Activated T-helper 17 cell treated with anti-CD3 and anti-CD28 coated beads, Interleukin-2, amount 50 U/mL, for 72 hours (primary cell): ENCODE data around the gene AGBL4. TPM values are rescaled to one million over a fixed set of nuclear protein-coding genes. Genes with fewer than 3 reads are reported as not detected.

Experiments
- ATAC-seq: fragments of 150-1000 bp; cut with Tn5 transposase; replicated peaks from 2 replicates; pipeline ENCODE4 v1.10.0; 2021; ENCODE audit warnings: mild to moderate bottlenecking, moderate library complexity
- H3K27ac Mint-ChIP-seq: one replicate; pipeline ENCODE4 v1.8.0; 2022; ENCODE audit warnings: mixed read lengths
- H3K27me3 Mint-ChIP-seq: one replicate; pipeline ENCODE4 v1.8.0; 2022; ENCODE audit warnings: mixed read lengths
- H3K36me3 Mint-ChIP-seq: one replicate; pipeline ENCODE4 v1.8.0; 2022; ENCODE audit warnings: low read depth, mild to moderate bottlenecking, mixed read lengths
- H3K4me1 Mint-ChIP-seq: one replicate; pipeline ENCODE4 v1.8.0; 2022; ENCODE audit warnings: mixed read lengths
- H3K4me3 Mint-ChIP-seq: one replicate; pipeline ENCODE4 v1.8.0; 2022; ENCODE audit warnings: mild to moderate bottlenecking, mixed read lengths
- H3K9me3 Mint-ChIP-seq: one replicate; pipeline ENCODE4 v1.8.0; 2022; ENCODE audit warnings: mixed read lengths
- total RNA-seq, 2 donors: library from RNA; stranded (reverse); gene quantifications; one replicate each; pipeline ENCODE4 v1.2.3, GENCODE V29; 2022

AGBL4 gene
- total RNA-seq, 2 donors from 2014 or later: not detected

DNA sequence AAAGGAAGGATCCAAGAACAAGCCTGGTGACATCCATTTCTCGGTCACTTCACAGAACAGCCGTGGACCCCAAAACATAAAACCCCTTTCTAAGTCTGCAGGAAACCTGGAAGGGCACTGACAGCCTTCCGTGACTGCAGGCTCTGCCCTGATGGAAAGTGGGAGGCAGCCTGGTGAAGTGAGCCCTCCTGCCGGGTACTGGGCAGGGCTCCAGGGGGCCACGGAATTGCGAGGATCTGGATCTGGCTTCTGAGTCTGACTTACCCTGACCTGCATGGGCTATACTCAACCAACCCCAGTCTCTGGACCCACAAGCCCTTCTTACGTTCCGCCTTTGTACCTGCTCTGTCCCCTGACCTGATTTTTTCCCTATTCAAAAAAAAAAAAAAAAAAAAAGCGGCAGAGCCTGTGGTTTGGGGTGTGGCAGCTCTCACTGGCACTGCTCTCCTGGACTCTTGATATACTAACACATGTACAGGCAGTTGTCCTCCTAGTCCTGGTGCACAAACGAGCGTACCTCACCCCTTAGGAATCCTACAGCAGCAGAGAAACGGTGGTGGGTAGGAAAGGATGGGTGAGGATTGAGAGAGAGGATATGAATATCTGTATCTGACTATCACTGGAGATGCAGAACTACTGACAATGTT, 1330.0 kb downstream of the AGBL4 start:
- no peak for ATAC-seq
- Mint-ChIP-seq H3K27ac (no peak overlapping the region), H3K27me3 (peaks cover 6% of the 10 kb centered on the region), H3K4me3 (no peak overlapping the region), H3K36me3 (no peaks in the 10 kb centered on the region), H3K4me1 (no peaks in the 10 kb centered on the region), H3K9me3 (no peaks in the 10 kb centered on the region)

DNA sequence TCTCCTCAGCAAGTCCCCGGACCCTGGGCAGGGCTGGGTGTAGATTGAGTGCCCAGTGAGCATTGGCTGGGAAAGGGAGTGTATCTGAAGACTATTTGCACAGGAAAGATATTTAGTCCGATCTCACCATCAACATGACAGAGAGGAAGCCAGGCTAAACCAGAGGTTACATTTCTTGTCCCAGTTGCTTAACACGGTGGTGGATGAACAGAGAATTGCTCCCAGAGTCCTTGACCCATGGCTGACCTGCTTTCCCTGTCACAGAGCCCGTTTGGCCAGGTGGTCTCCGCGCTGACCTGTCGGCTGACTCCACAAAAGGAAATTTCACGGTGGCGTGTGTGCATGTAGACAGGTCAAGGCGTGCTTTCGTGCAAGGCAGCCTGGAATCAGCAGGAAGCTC, 1330.6 kb downstream of the AGBL4 start:
- H3K27ac Mint-ChIP-seq: no peak overlapping the region
- no peaks in the 10 kb centered on the region for H3K36me3 Mint-ChIP-seq
- H3K4me3 Mint-ChIP-seq: no peak overlapping the region
- H3K9me3 Mint-ChIP-seq: no peaks in the 10 kb centered on the region
- no peaks in the 10 kb centered on the region for H3K4me1 Mint-ChIP-seq
- peaks cover 6% of the 10 kb centered on the region for H3K27me3 Mint-ChIP-seq
- no peak for ATAC-seq

GRCh38 chr1:48692235-48692634, 1331.5 kb downstream of the AGBL4 start:
- no peaks in the 10 kb centered on the region for H3K9me3 Mint-ChIP-seq
- no peak overlapping the region for H3K4me3 Mint-ChIP-seq
- H3K27me3 Mint-ChIP-seq: peaks cover 6% of the 10 kb centered on the region
- H3K36me3 Mint-ChIP-seq: no peaks in the 10 kb centered on the region
- no peak overlapping the region for H3K27ac Mint-ChIP-seq
- H3K4me1 Mint-ChIP-seq: no peaks in the 10 kb centered on the region
- ATAC-seq: no peak

GRCh38 chr1:48691429-48692001, 1332.2 kb downstream of the AGBL4 start:
- no peaks in the 10 kb centered on the region for H3K9me3 Mint-ChIP-seq
- H3K27ac Mint-ChIP-seq: no peak overlapping the region
- no peak overlapping the region for H3K4me3 Mint-ChIP-seq
- no peaks in the 10 kb centered on the region for H3K36me3 Mint-ChIP-seq
- ATAC-seq: no peak
- H3K4me1 Mint-ChIP-seq: no peaks in the 10 kb centered on the region
- peaks cover 10% of the 10 kb centered on the region for H3K27me3 Mint-ChIP-seq

DNA sequence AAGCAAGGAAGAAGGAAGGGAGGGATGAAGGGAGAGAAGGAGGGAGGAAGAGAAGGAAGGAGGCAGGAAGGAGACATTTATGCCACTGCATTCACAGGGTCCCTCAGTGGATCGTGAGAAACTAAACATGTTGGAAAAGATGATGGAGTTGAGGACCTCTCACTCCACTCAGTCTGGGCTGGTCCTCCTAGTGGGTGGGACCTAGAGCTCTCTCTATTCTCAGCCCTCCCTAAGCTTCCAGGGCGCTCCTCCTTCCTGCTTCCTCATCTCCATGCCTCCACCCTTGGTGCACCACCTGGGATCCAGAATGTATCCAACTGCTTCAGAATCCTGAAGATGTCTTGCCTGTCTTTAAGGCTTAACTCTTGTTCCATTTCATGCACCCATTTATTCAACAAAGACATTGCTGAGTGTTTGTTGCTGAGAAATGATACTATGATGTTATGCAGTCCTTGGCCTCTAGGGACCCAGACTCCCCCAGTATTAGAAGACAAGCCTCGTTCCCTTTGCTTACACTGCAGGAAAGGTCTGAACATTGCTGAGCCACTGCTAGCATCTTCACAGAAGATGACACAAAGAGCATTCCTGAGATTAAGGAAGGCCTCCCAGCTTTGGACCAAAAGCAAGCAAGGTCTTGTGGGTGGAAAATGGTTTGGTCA, 1335.5 kb downstream of the AGBL4 start:
- Mint-ChIP-seq H3K4me1 (no peaks in the 10 kb centered on the region), H3K27ac (no peak overlapping the region), H3K36me3 (no peaks in the 10 kb centered on the region), H3K9me3 (no peaks in the 10 kb centered on the region), H3K4me3 (no peak overlapping the region), H3K27me3 (peaks cover 10% of the 10 kb centered on the region)
- ATAC-seq: no peak

DNA sequence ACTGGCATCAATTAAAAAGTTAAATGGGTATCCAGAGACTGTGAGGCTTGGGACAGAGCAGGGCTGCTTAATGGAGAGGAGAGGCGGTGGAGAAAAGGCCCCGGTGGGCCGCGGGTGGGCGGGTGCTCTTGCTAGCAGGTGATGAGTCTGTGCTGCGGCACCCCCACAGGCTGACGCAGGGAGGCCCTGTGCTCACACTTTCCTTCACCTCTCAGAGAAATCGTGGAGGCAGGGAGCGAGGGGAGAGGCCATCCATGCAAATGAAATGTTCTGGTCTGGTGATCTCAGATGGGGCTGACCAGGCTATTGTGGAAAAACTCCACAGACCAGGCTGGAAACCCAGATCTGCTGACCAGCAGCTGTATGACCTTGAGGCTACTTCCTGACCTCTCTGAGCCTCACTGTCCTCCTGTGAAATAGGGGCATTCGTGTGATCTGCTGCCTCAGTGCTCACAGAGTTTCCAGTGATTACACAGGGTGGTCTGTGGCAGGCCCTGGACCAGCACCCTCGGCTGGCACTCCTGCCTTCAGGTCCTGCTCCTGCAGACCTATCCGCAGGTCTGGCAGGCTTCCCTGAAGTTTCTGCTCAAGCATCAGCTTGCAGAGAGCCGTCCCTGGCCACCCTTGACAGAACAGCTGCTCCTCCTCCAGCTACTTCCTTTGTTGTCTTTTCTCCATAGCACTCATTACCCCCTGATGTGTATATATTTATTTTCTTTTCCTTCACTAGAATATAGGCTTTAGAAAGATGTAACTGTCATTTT, 1336.3 kb downstream of the AGBL4 start:
- Mint-ChIP-seq H3K9me3 (no peaks in the 10 kb centered on the region), H3K36me3 (no peaks in the 10 kb centered on the region), H3K4me3 (no peak overlapping the region), H3K4me1 (no peaks in the 10 kb centered on the region), H3K27ac (no peak overlapping the region), H3K27me3 (peaks cover 10% of the 10 kb centered on the region)
- no peak for ATAC-seq

GRCh38 chr1:48686159-48686558, 1337.6 kb downstream of the AGBL4 start:
- Mint-ChIP-seq H3K4me1 (no peaks in the 10 kb centered on the region), H3K4me3 (no peak overlapping the region), H3K27me3 (peaks cover 4% of the 10 kb centered on the region), H3K9me3 (no peaks in the 10 kb centered on the region), H3K27ac (no peak overlapping the region), H3K36me3 (no peaks in the 10 kb centered on the region)
- ATAC-seq: no peak

DNA sequence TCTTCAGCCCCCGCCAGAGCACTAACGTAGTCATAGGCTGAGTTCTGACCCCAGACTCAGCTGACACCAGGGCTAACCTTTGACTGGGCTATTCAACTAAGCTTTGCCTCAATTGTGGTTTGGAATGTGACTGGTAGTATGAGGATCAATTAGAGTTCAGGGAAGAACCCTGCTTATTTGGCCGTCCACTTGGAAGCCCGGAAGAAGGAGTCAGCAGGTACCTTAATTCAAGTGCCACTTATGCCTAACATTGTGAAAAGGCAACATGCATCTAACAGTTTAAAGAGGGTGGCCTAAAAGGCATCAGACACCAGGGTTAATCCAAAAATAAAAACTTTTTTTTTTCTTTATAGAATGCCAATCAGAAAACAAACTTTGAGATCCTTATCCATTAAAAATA, 1339.4 kb downstream of the AGBL4 start:
- Mint-ChIP-seq H3K4me3 (no peak overlapping the region), H3K9me3 (no peaks in the 10 kb centered on the region), H3K27ac (no peak overlapping the region), H3K36me3 (no peaks in the 10 kb centered on the region), H3K4me1 (no peaks in the 10 kb centered on the region), H3K27me3 (peaks cover 4% of the 10 kb centered on the region)
- no peak for ATAC-seq

DNA sequence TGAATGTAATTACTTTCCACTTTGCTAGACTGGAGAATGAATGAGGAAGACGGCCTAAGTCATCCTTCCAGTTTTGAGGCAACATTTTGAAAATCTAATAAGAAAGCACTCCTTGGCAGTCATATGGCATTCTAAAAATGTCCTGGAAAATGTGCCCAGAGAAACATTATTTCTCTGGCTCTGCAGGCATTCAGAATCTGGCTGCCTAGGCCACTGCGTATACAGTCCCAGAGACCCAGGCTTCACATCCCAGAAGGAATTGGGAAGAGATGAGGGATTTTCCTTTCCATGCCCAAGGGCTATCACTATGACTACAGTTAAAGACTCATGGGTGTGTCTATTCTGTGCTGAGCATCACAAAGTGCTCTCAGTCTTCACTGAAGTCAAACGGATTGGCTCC, 1339.9 kb downstream of the AGBL4 start:
- Mint-ChIP-seq H3K36me3 (no peaks in the 10 kb centered on the region), H3K27ac (no peak overlapping the region), H3K27me3 (peaks cover 4% of the 10 kb centered on the region), H3K4me1 (no peaks in the 10 kb centered on the region), H3K4me3 (no peak overlapping the region), H3K9me3 (no peaks in the 10 kb centered on the region)
- ATAC-seq: no peak

DNA sequence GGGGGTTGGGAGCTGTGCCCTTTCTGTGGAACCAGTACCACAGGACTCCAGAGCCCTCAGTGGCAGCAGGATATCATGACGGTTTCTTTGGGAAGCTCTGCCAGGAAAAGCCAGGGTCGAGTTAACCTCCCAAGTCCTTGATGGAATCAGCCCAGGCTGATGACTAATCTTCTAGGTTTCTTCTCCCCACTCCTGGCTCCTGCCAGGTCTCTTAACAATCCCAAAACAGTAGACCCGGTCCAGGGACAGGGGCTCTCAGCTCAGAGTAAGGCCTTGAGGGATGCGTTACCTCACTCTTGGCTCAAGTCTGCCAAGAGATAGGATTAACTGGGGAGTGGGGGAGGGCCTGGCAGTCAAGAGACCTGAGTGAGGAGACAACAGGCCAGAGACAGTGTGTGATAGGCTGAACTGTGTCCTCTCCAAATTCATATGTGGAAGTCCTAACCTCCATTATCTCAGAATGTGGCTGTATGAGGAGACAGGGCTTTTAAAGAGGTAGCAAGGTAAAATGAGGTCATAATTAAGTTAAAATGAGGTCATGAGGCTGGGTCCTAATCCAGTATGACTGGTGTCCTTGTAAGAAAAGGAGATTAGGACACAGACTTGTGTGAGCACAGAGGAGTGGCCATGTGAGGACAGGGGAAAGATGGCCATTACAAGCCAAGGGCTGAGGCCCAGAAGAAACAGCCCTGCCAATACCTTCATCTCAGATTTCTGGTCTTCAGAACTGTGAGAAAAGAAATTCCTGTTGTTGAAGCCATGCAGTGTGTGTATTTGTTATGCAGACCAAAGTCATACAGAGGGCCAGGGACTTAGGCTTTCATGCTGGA, 1342.1 kb downstream of the AGBL4 start:
- Mint-ChIP-seq H3K36me3 (no peaks in the 10 kb centered on the region), H3K4me3 (no peak overlapping the region), H3K9me3 (no peaks in the 10 kb centered on the region), H3K4me1 (no peaks in the 10 kb centered on the region), H3K27me3 (peaks cover 5% of the 10 kb centered on the region), H3K27ac (no peak overlapping the region)
- ATAC-seq: no peak

DNA sequence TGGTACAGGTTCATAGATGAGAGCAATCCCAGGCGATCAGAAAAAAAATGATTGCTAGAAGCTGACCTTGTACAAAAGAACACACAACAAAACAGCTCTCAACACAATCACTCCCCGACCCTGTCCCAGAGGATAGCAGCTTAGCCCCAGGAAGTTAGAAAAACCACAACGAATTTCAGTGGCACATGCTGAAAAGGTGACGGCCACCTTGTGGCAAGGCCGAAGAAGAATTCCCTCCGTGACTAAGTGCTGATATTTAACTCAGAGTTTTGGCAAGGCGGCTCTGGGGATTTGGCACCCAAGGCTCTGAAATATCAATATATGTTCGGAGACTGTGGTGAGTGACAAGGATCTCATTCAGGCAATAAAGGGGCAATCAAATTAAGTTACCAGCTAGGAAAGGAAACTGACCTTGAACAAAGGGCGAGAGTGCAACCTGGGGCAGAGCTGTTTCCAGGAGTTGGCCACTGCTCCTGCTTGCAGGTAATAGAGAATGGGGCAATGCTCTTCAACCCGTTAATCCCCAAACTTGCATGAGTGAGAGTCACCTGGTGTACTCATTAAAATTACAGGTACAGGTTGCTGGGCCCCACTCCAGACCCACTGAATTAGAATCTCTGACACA, 1343.2 kb downstream of the AGBL4 start:
- Mint-ChIP-seq H3K9me3 (no peaks in the 10 kb centered on the region), H3K27ac (no peak overlapping the region), H3K4me3 (no peak overlapping the region), H3K36me3 (no peaks in the 10 kb centered on the region), H3K27me3 (peaks cover 5% of the 10 kb centered on the region), H3K4me1 (no peaks in the 10 kb centered on the region)
- no peak for ATAC-seq

DNA sequence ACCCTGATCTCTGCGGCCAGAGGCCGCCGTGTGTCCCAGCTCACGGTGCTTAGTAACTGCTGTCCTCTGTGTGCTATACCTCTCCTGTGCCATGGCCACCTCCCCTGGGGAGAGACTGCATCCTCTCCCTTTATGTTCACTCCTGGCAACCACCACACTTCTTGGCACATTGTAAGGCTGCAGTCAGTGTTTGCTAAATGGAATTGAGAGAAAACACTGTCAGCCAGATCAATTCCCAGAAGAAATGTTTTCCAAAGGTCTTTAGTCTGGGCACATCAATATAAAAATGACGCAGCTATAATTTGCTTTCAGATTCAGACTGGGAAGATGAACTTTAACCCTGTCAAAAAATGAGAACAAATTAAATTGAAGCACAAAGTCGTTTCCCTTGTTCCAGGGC, 1343.9 kb downstream of the AGBL4 start:
- H3K9me3 Mint-ChIP-seq: no peaks in the 10 kb centered on the region
- no peak for ATAC-seq

GRCh38 chr1:48678710-48679505, 1344.8 kb downstream of the AGBL4 start:
- H3K36me3 Mint-ChIP-seq: no peaks in the 10 kb centered on the region
- peaks cover 19% of the 10 kb centered on the region for H3K27me3 Mint-ChIP-seq
- no peak overlapping the region for H3K27ac Mint-ChIP-seq
- no peak overlapping the region for H3K4me3 Mint-ChIP-seq
- no peak for ATAC-seq
- no peaks in the 10 kb centered on the region for H3K4me1 Mint-ChIP-seq
- no peaks in the 10 kb centered on the region for H3K9me3 Mint-ChIP-seq

More for the DNA sequence above, 1343.9 kb downstream of the AGBL4 start:
- H3K4me3 Mint-ChIP-seq: no peak overlapping the region
- H3K4me1 Mint-ChIP-seq: no peaks in the 10 kb centered on the region
- H3K36me3 Mint-ChIP-seq: no peaks in the 10 kb centered on the region
- no peak overlapping the region for H3K27ac Mint-ChIP-seq
- peaks cover 12% of the 10 kb centered on the region for H3K27me3 Mint-ChIP-seq
